Ishikawa (cell line): ENCODE data around the gene NOS1.

Experiments
- CEBPB ChIP-seq: IDR thresholded peaks from 2 replicates; pipeline ENCODE4 v1.6.1; 2012
- CREB1 ChIP-seq: IDR thresholded peaks from 2 replicates; pipeline ENCODE4 v1.6.1; 2012; ENCODE audit warnings: low read depth
- EGR1 ChIP-seq: IDR thresholded peaks from 2 replicates; pipeline ENCODE4 v1.6.1; 2012
- EP300 ChIP-seq: IDR thresholded peaks from 2 replicates; pipeline ENCODE4 v1.6.1; 2012; ENCODE audit warnings: borderline replicate concordance
- FOXM1 ChIP-seq: IDR thresholded peaks from 2 replicates; pipeline ENCODE4 v1.6.1; 2012; ENCODE audit warnings: low read depth, borderline replicate concordance
- NFIC ChIP-seq: IDR thresholded peaks from 2 replicates; pipeline ENCODE4 v1.6.1; 2012
- RAD21 ChIP-seq: IDR thresholded peaks from 2 replicates; pipeline ENCODE4 v1.6.1; 2012; ENCODE audit warnings: low read depth
- REST ChIP-seq: IDR thresholded peaks from 2 replicates; pipeline ENCODE4 v1.6.1; 2012; ENCODE audit warnings: low read depth, mild to moderate bottlenecking
- TAF1 ChIP-seq: IDR thresholded peaks from 2 replicates; pipeline ENCODE4 v1.6.1; 2012; ENCODE audit warnings: low read depth, mild to moderate bottlenecking
- TCF12 ChIP-seq: IDR thresholded peaks from 2 replicates; pipeline ENCODE4 v1.6.1; 2012; ENCODE audit warnings: low read depth
- TEAD4 ChIP-seq: IDR thresholded peaks from 2 replicates; pipeline ENCODE4 v1.6.1; 2012
- USF1 ChIP-seq: IDR thresholded peaks from 2 replicates; pipeline ENCODE4 v1.6.1; 2012
- YY1 ChIP-seq: IDR thresholded peaks from 2 replicates; pipeline ENCODE4 v1.6.1; 2012; ENCODE audit warnings: low read depth
- ZBTB7A ChIP-seq: IDR thresholded peaks from 2 replicates; pipeline ENCODE4 v1.6.1; 2012; ENCODE audit warnings: low read depth
- TF ChIP-seq, protein P1 (sequence below): IDR thresholded peaks from 2 replicates; pipeline ENCODE4 v1.6.1; 2012

The NOS1 gene

DNA sequence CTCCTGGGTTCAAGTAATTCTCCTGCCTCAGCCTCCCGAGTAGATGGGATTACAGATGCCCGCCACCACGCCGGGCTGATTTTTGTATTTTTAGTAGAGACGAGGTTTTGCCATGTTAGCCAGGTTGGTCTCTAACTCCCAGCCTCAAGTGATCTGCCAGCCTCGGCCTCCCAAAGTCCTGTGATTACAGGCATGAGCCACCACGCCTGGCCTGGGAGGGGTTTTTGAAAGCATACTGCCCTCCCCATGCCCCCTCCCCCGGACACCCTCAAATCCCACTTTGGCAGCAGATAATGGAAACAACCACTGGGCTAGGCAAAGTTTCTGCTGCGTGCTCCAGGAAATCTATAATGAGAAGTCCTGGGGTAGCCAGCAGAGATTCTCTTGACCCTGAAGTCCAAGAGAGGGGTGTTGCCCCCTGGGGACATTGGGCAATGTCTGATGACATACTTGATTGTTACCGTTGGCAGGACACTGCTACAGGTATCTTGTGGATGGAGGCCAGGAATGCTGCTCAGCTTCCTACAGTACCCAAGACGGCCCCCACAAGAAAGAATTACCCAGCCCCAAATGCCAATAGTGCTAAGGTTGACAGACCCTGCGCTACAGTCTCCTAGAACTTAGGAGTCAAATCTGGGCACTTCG lies 152.5 kb downstream of the NOS1 start:
- TF ChIP-seq NFIC (no peak), CEBPB (no peak), TEAD4 (no peak), EGR1 (no peak), YY1 (no peak), ZBTB7A (no peak)

DNA sequence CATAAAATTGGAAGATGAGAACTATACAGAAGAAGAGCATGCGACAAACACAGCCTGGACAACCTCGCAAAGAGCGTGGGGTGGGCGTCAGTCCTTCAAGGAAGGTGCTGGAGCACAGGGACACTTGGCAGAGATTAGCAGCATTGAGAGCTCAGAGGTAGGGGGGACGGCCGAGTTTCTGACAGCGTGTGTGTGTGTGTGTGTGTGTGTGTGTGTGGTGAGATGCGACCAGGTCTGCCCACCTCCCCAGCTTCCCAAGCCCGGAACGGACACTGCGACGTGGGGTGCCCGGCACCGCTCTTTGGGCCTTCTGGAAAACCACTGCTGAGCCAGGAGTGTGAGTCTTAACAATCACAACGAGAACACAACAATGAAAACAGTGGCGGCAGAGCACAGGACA lies 153.2 kb downstream of the NOS1 start:
- TF ChIP-seq ZBTB7A (no peak), USF1 (no peak), NFIC (no peak), CREB1 (no peak)

DNA sequence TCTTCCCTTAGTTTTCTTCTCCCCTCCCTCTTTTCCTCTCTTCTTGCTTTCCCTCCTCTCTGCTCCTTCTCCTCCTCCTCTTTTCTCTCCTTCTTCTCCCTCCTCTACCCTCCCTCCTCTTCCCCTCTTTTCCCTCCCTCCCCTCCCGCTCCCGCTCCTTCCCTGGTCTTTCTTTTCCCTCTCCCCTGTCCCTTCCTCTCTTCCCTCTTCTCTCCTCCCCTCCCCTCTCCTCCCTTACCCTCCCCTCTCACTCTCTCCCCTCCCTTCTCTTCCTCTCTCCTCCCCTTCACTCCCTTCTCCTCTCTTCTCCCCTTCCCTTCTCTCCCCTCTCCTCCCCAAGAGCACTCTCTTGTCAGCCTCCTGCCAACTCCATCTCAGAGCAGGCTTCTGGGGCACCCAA lies 153.8 kb downstream of the NOS1 start:
- TF ChIP-seq, protein P1, sequence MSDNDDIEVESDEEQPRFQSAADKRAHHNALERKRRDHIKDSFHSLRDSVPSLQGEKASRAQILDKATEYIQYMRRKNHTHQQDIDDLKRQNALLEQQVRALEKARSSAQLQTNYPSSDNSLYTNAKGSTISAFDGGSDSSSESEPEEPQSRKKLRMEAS, result no peak
- TF ChIP-seq TAF1, result no peak
- TF ChIP-seq TCF12, result no peak
- TF ChIP-seq FOXM1, result no peak
- TF ChIP-seq CREB1, result no peak
- TF ChIP-seq CEBPB, result no peak
- no peak for TF ChIP-seq TEAD4
- no peak for TF ChIP-seq NFIC
- TF ChIP-seq ZBTB7A, result no peak
- TF ChIP-seq EP300, result no peak
- no peak for TF ChIP-seq REST
- TF ChIP-seq RAD21, result no peak
- no peak for TF ChIP-seq USF1
- no peak for TF ChIP-seq YY1
- TF ChIP-seq EGR1, result no peak

GRCh38 chr12:117202556-117202955 lies 158.9 kb downstream of the NOS1 start:
- no peak for TF ChIP-seq TAF1

DNA sequence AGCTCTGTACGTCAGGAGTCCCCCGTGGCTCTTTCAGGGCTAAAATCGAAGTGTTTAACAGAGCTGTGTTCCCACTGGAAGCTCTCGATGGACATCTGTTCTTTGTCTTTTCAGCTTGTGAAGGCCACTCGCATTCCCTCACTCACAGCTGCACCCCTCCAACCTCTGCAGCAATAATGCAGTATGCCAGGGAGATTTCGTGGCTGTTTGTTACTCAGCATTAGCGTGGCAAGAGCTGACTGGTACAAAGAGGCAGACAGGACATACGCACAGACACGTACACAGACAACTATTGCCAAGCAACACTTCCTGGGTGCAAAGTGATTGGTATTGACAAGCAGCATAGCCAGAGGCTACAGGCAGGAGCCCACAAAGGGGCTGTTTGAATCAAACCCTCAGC lies 159.4 kb downstream of the NOS1 start:
- TF ChIP-seq FOXM1 (no peak), CREB1 (no peak), NFIC (no peak), REST (no peak), RAD21 (no peak), CEBPB (no peak), TCF12 (no peak), TAF1 (no peak), ZBTB7A (no peak)
- TF ChIP-seq, protein P1, result no peak

DNA sequence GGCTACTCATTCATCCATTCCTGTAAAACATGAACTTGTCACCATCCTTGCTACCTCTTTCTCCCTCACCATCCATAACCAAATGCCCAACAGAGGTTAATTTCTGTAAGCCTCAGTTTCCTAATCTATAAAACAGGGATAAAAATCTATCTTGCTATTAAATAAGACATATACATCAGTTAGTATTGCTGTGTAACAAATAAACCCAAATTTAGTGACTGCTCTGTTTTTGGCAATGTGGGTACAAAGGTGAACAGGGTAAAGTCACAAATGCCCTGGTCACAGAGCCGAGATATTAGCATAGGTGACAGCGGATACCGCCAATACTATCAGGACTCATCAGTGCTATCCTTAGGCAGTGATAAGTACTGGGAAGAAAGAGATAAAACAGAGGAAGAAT lies 167.5 kb downstream of the NOS1 start:
- no peak for TF ChIP-seq YY1
- TF ChIP-seq TCF12, result no peak
- no peak for TF ChIP-seq CREB1
- TF ChIP-seq RAD21, result no peak
- TF ChIP-seq FOXM1, result no peak
- no peak for TF ChIP-seq TAF1

- no peak for TF ChIP-seq EP300
- no peak for TF ChIP-seq ZBTB7A
- TF ChIP-seq FOXM1, result no peak
- TF ChIP-seq YY1, result no peak
- no peak for TF ChIP-seq REST
- no peak for TF ChIP-seq USF1
- TF ChIP-seq, protein P1, result no peak
These were observed 169.4 kb downstream of the NOS1 start for GRCh38 chr12:117192057-117192456.
